ENCODE data around the gene SLC39A11. TPM values are rescaled to one million over a fixed set of nuclear protein-coding genes. Genes with fewer than 3 reads are reported as not detected.

SLC39A11 gene
- polyA plus RNA-seq, 1 donor from 2014 or later: 8.0 TPM

DNA sequence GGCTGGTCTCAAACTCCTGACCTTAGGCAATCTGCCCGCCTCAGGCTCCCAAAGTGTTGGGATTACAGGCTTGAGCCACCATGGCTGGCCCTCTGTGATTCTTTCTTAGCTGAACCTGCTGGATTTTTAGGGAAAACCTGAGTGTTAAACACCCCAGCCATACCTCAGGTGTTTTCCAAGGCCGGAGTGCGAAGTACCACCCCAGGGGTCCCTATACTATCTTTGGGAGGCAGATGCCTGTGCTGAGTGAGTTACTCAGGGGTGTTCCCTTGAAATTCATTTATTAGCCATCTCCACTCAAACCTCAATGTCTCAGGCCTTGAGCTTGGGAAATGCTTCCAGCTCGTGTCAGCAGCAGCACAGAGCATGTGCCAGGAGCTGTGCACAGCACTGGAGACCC lies 432.7 kb downstream of the SLC39A11 start:
- no peaks in the 10 kb centered on the region for H3K27me3 ChIP-seq (ENCODE audit: insufficient read depth, low read depth, low read length)
- H3K4me2 ChIP-seq (ENCODE audit: low read length): no peak overlapping the region
- H2AFZ ChIP-seq (ENCODE audit: low read depth, low read length): no peak overlapping the region
- H3K9ac ChIP-seq (ENCODE audit: low read length): no peak overlapping the region
- no peaks in the 10 kb centered on the region for H3F3A ChIP-seq (ENCODE audit: insufficient read depth, low read length, poor library complexity, severe bottlenecking)
- no peaks in the 10 kb centered on the region for H4K20me1 ChIP-seq (ENCODE audit: insufficient read depth)
- TF ChIP-seq EP300 (conservative IDR thresholded peaks at IDR 0.05; ENCODE audit: poor library complexity, severe bottlenecking): no peak
- no peak for TF ChIP-seq TAF1 (IDR thresholded peaks at IDR 0.05; ENCODE audit: low read depth)
- no peak for TF ChIP-seq SMC3 (conservative IDR thresholded peaks at IDR 0.05; ENCODE audit: poor library complexity)
- TF ChIP-seq, protein P1, sequence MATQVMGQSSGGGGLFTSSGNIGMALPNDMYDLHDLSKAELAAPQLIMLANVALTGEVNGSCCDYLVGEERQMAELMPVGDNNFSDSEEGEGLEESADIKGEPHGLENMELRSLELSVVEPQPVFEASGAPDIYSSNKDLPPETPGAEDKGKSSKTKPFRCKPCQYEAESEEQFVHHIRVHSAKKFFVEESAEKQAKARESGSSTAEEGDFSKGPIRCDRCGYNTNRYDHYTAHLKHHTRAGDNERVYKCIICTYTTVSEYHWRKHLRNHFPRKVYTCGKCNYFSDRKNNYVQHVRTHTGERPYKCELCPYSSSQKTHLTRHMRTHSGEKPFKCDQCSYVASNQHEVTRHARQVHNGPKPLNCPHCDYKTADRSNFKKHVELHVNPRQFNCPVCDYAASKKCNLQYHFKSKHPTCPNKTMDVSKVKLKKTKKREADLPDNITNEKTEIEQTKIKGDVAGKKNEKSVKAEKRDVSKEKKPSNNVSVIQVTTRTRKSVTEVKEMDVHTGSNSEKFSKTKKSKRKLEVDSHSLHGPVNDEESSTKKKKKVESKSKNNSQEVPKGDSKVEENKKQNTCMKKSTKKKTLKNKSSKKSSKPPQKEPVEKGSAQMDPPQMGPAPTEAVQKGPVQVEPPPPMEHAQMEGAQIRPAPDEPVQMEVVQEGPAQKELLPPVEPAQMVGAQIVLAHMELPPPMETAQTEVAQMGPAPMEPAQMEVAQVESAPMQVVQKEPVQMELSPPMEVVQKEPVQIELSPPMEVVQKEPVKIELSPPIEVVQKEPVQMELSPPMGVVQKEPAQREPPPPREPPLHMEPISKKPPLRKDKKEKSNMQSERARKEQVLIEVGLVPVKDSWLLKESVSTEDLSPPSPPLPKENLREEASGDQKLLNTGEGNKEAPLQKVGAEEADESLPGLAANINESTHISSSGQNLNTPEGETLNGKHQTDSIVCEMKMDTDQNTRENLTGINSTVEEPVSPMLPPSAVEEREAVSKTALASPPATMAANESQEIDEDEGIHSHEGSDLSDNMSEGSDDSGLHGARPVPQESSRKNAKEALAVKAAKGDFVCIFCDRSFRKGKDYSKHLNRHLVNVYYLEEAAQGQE (IDR thresholded peaks at IDR 0.05; ENCODE audit: borderline replicate concordance): no peak
- no peak overlapping the region for H3K27ac ChIP-seq (ENCODE audit: low read length)
- H3K9me3 ChIP-seq (ENCODE audit: low read length): no peaks in the 10 kb centered on the region
- no peaks in the 10 kb centered on the region for H3K9me2 ChIP-seq (ENCODE audit: insufficient read depth, low read length)
- H3K4me3 ChIP-seq (ENCODE audit: low read length): no peak overlapping the region
- H3K36me3 ChIP-seq (ENCODE audit: insufficient read depth, low read length): no peaks in the 10 kb centered on the region
- no peaks in the 10 kb centered on the region for H3K79me2 ChIP-seq (replicated peaks; ENCODE audit: insufficient read depth, low read length)

DNA sequence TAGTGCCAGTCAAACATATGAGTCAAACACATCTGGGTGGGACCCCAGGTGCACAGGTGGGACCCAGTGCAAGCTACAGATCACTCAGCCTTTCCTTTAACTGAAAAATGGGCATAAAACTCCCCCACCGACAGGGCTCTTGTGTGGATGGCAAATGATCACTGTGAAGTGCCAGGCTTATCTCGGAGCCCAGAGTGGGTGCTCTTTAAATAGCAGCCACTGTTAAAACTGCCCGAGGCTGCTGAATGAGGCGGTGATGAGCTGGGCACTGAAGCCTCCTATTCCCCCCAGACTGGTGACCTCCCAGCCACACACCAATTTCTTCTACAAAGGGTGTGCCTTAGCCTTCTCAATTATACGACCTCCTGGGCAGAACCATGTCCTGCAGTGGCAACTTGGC lies 433.8 kb downstream of the SLC39A11 start:
- no peak overlapping the region for H2AFZ ChIP-seq (ENCODE audit: low read depth, low read length)
- H4K20me1 ChIP-seq (ENCODE audit: insufficient read depth): no peaks in the 10 kb centered on the region
- no peaks in the 10 kb centered on the region for H3F3A ChIP-seq (ENCODE audit: insufficient read depth, low read length, poor library complexity, severe bottlenecking)
- no peak overlapping the region for H3K9ac ChIP-seq (ENCODE audit: low read length)
- no peaks in the 10 kb centered on the region for H3K79me2 ChIP-seq (replicated peaks; ENCODE audit: insufficient read depth, low read length)
- no peaks in the 10 kb centered on the region for H3K9me3 ChIP-seq (ENCODE audit: low read length)
- no peak for TF ChIP-seq MXI1 (conservative IDR thresholded peaks at IDR 0.05; ENCODE audit: poor library complexity, severe bottlenecking)
- TF ChIP-seq SMC3 (conservative IDR thresholded peaks at IDR 0.05; ENCODE audit: poor library complexity): no peak
- no peaks in the 10 kb centered on the region for H3K27me3 ChIP-seq (ENCODE audit: insufficient read depth, low read depth, low read length)
- H3K36me3 ChIP-seq (ENCODE audit: insufficient read depth, low read length): no peaks in the 10 kb centered on the region
- H3K4me2 ChIP-seq (ENCODE audit: low read length): no peak overlapping the region
- H3K9me2 ChIP-seq (ENCODE audit: insufficient read depth, low read length): no peaks in the 10 kb centered on the region
- H3K4me3 ChIP-seq (ENCODE audit: low read length): no peak overlapping the region
- H3K27ac ChIP-seq (ENCODE audit: low read length): no peak overlapping the region

DNA sequence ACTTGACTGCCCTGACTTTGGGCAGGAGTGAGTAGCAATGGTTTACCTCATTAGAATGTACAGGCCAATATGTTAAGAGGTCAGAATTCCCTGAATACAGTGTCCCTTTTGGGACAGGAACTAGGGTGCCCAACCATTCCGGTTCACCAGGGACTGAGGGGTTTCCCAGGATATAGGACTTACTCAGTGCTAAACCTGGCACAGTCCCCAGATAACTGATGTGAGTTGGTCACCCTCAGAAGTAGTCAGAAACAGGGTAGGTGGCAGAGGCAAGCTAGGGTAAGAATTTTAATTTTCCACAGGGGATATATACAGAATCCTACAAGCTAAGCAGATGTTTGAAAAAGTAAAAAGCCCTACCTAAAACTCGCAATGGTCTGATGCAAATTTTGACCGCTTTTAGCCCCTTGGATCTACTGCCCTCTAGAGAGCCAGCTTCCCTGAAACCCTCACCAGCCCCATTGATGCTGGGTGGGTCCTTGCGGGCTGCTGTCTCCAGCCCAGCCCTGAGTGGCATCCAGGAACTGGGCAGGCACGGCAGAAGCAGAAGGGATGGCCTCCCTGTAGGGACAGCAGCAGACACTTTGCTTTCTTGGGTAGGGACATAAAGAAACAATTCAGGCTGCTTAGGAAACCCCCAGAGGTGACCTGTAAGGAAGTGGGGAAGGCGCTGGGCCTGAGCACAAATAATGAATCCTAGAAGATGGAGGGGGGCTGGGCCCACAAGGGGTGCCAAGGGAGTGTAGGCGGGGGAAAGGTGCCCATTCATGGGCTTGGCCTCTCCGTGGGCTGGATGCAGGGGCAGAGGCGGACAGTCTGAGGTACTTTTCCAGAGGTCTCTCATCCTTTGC lies 434.8 kb downstream of the SLC39A11 start:
- Histone ChIP-seq H3K9me2 (ENCODE audit: insufficient read depth, low read length) (no peaks in the 10 kb centered on the region), H3K4me2 (ENCODE audit: low read length) (no peak overlapping the region), H3K4me3 (ENCODE audit: low read length) (no peak overlapping the region), H3F3A (ENCODE audit: insufficient read depth, low read length, poor library complexity, severe bottlenecking) (no peaks in the 10 kb centered on the region), H3K27ac (ENCODE audit: low read length) (no peak overlapping the region), H3K27me3 (ENCODE audit: insufficient read depth, low read depth, low read length) (no peaks in the 10 kb centered on the region), H3K9ac (ENCODE audit: low read length) (no peak overlapping the region), H4K20me1 (ENCODE audit: insufficient read depth) (no peaks in the 10 kb centered on the region), H2AFZ (ENCODE audit: low read depth, low read length) (no peak overlapping the region), H3K9me3 (ENCODE audit: low read length) (no peaks in the 10 kb centered on the region), H3K36me3 (ENCODE audit: insufficient read depth, low read length) (no peaks in the 10 kb centered on the region), H3K79me2 (replicated peaks; ENCODE audit: insufficient read depth, low read length) (no peaks in the 10 kb centered on the region)
- TF ChIP-seq SMC3 (conservative IDR thresholded peaks at IDR 0.05; ENCODE audit: poor library complexity) (no peak), TAF1 (IDR thresholded peaks at IDR 0.05; ENCODE audit: low read depth) (no peak), MXI1 (conservative IDR thresholded peaks at IDR 0.05; ENCODE audit: poor library complexity, severe bottlenecking) (no peak), EP300 (conservative IDR thresholded peaks at IDR 0.05; ENCODE audit: poor library complexity, severe bottlenecking) (no peak), EZH2 (IDR thresholded peaks at IDR 0.05; ENCODE audit: borderline replicate concordance, insufficient read depth, low read length, poor library complexity, severe bottlenecking) (no peak), RAD21 (conservative IDR thresholded peaks at IDR 0.05) (no peak), POLR2AphosphoS5 (IDR thresholded peaks at IDR 0.05) (no peak)
- TF ChIP-seq, protein P1 (IDR thresholded peaks at IDR 0.05; ENCODE audit: borderline replicate concordance): no peak
- TF ChIP-seq, protein P2, sequence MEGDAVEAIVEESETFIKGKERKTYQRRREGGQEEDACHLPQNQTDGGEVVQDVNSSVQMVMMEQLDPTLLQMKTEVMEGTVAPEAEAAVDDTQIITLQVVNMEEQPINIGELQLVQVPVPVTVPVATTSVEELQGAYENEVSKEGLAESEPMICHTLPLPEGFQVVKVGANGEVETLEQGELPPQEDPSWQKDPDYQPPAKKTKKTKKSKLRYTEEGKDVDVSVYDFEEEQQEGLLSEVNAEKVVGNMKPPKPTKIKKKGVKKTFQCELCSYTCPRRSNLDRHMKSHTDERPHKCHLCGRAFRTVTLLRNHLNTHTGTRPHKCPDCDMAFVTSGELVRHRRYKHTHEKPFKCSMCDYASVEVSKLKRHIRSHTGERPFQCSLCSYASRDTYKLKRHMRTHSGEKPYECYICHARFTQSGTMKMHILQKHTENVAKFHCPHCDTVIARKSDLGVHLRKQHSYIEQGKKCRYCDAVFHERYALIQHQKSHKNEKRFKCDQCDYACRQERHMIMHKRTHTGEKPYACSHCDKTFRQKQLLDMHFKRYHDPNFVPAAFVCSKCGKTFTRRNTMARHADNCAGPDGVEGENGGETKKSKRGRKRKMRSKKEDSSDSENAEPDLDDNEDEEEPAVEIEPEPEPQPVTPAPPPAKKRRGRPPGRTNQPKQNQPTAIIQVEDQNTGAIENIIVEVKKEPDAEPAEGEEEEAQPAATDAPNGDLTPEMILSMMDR (IDR thresholded peaks at IDR 0.05; ENCODE audit: poor library complexity, severe bottlenecking): no peak
